Measurements from ENCODE around the gene ARL3. TPM values are rescaled to one million over a fixed set of nuclear protein-coding genes. Genes with fewer than 3 reads are reported as not detected.

Gene ARL3
- total RNA-seq, 1 experiment from 2014 or later, result 16.5 TPM

DNA sequence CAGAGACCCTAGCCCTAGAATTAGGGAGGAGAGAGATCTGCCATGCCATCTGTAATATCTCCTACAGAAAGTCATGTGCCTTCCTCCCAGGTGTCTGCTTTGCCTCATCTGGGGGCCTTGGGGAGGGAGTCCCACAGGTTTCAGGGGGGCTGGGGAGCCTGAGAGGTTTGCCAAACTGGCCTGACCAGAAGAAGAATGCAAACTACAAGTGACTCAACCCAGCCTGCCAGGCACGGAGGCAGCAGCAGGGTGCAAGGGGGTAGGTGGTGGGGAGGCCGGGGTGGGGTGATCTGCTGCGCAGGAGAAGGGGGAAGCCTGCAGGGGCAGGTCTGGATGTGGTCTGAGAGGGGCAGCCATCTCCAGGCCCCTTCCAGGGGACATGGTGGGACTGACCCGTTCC is 79.5 kb downstream of the ARL3 start:
- H2AFZ ChIP-seq (ENCODE audit: low read length), result no peak overlapping the region
- no peak overlapping the region for H3K27ac ChIP-seq (ENCODE audit: insufficient read length, low read depth, low read length)
- no peak for DNase-seq
- H3K9me3 ChIP-seq (ENCODE audit: control insufficient read depth, low read depth, low read length), result no peaks in the 10 kb centered on the region
- H2BK20ac ChIP-seq (ENCODE audit: low read depth, low read length, poor library complexity, severe bottlenecking), result no peak overlapping the region
- H2BK120ac ChIP-seq (ENCODE audit: low read depth, low read length, poor library complexity, severe bottlenecking), result no peak overlapping the region
- no peak overlapping the region for H3K23ac ChIP-seq (ENCODE audit: insufficient read length, low read depth, low read length)
- no peaks in the 10 kb centered on the region for H3K79me2 ChIP-seq (ENCODE audit: insufficient read depth, low read length)
- no peak overlapping the region for H3K4me2 ChIP-seq (ENCODE audit: insufficient read depth, insufficient read length, low read length)
- H3K9ac ChIP-seq (ENCODE audit: extremely low read depth, insufficient read length, low read length), result no peak overlapping the region
- peaks cover 10% of the 10 kb centered on the region for H3K4me1 ChIP-seq (ENCODE audit: insufficient read depth, low read length)
- Mint-ChIP-seq H3K9me3 (peaks cover 0 to 2% of the 10 kb centered on the region in 2 experiments; a peak in 1 of 5 replicates), H3K36me3 (ENCODE audit: insufficient read depth in 1 of 3, low read depth in 3 of 3) (peaks cover 0 to 4% (median 0%) of the 10 kb centered on the region in 3 experiments; a peak in 4 of 7 replicates), H3K4me1 (peaks cover 44 to 48% of the 10 kb centered on the region in 2 experiments), H3K27ac (peak overlapping the region in 1 of 3 experiments; percentile 85; a peak in 1 of 7 replicates), H3K4me3 (no peak overlapping the region; a peak in 1 of 5 replicates), H3K27me3 (ENCODE audit: low read depth) (peaks cover 4% of the 10 kb centered on the region; the same call in 1 of the 2 replicates)
- no peaks in the 10 kb centered on the region for H3K79me1 ChIP-seq (ENCODE audit: insufficient read depth, low read depth, low read length, poor library complexity, severe bottlenecking)
- H3K27me3 ChIP-seq (ENCODE audit: insufficient read depth, low read length), result no peaks in the 10 kb centered on the region
- H4K91ac ChIP-seq (ENCODE audit: insufficient read length, low read depth, low read length), result no peak overlapping the region
- H3K18ac ChIP-seq (ENCODE audit: insufficient read length, low read depth, low read length), result no peak overlapping the region
- H4K5ac ChIP-seq (ENCODE audit: insufficient read length, low read depth, low read length), result no peak overlapping the region
- TF ChIP-seq CTCF (conservative IDR thresholded peaks at IDR 0.05), result no peak
- no peak overlapping the region for H2BK15ac ChIP-seq (ENCODE audit: low read depth, low read length)
- H4K8ac ChIP-seq (replicated peaks; ENCODE audit: insufficient read length, low read depth, low read length), result no peak overlapping the region
- H3T11ph ChIP-seq (ENCODE audit: low read length), result no peak overlapping the region
- H3K23me2 ChIP-seq (ENCODE audit: insufficient read length, low read depth, low read length, poor library complexity, severe bottlenecking), result no peaks in the 10 kb centered on the region
- H4K20me1 ChIP-seq (ENCODE audit: control insufficient read depth, insufficient read depth, insufficient read length), result no peaks in the 10 kb centered on the region
- peak overlapping the region; percentile 50 for H3K14ac ChIP-seq (ENCODE audit: insufficient read depth, low read length)
- no peak overlapping the region for H3K4ac ChIP-seq (ENCODE audit: low read depth, low read length)
- no peak overlapping the region for H3K56ac ChIP-seq (ENCODE audit: insufficient read length, low read depth, low read length)
- H2BK12ac ChIP-seq (ENCODE audit: insufficient read length, low read depth, low read length), result no peak overlapping the region
- no peak overlapping the region for H2BK5ac ChIP-seq (ENCODE audit: insufficient read length, low read length)
- no CpG with 5 or more reads among the region's 4 CpGs for WGBS (ENCODE audit: extremely low coverage, insufficient read length, low lambda C conversion rate)
- H2AK5ac ChIP-seq (ENCODE audit: insufficient read length, low read length), result no peak overlapping the region
